Stimulated activated CD8-positive, alpha-beta memory T cell treated with anti-CD3 and anti-CD28 coated beads, Interleukin-12 subunit alpha, Interleukin-12 subunit beta, amount 100 ng/mL, for 24 hours (primary cell): ENCODE measurements around the gene ENTHD1.

Experiments
- DNase-seq: peaks from one replicate; pipeline ENCODE4 v3.0.0-alpha.2; 2020; ENCODE audit errors: extremely low read depth

The ENTHD1 gene

GRCh38 chr22:39731881-39732555 is 161.5 kb downstream of the ENTHD1 start:
- DNase-seq: no peak

GRCh38 chr22:39731481-39731880 is 162.1 kb downstream of the ENTHD1 start:
- DNase-seq: no peak

GRCh38 chr22:39729141-39729934 is 164.2 kb downstream of the ENTHD1 start:
- DNase-seq: no peak

GRCh38 chr22:39728236-39728860 is 165.2 kb downstream of the ENTHD1 start:
- DNase-seq: no peak

- DNase-seq: no peak
Measured at GRCh38 chr22:39727541-39727940, 166.0 kb downstream of the ENTHD1 start.

GRCh38 chr22:39725351-39726035 is 168.1 kb downstream of the ENTHD1 start:
- no peak for DNase-seq

- no peak for DNase-seq
Measured at GRCh38 chr22:39724857-39725256, 168.7 kb downstream of the ENTHD1 start.

- DNase-seq: no peak
Measured at GRCh38 chr22:39724390-39724789, 169.2 kb downstream of the ENTHD1 start.

GRCh38 chr22:39723899-39724351 is 169.6 kb downstream of the ENTHD1 start:
- no peak for DNase-seq

GRCh38 chr22:39723463-39723862 is 170.1 kb downstream of the ENTHD1 start:
- DNase-seq: no peak

GRCh38 chr22:39722501-39722900 is 171.1 kb downstream of the ENTHD1 start:
- DNase-seq: no peak

- no peak for DNase-seq
Measured at GRCh38 chr22:39722032-39722325, 171.6 kb downstream of the ENTHD1 start.

GRCh38 chr22:39721206-39722031 is 172.1 kb downstream of the ENTHD1 start:
- no peak for DNase-seq

GRCh38 chr22:39719559-39720450 is 173.8 kb downstream of the ENTHD1 start:
- DNase-seq: no peak

GRCh38 chr22:39718921-39719475 is 174.6 kb downstream of the ENTHD1 start:
- no peak for DNase-seq

GRCh38 chr22:39718206-39718605 is 175.4 kb downstream of the ENTHD1 start:
- no peak for DNase-seq

- no peak for DNase-seq
Measured at GRCh38 chr22:39717099-39717498, 176.5 kb downstream of the ENTHD1 start.

- DNase-seq: no peak
Measured at GRCh38 chr22:39716534-39716933, 177.0 kb downstream of the ENTHD1 start.

- DNase-seq: no peak
Measured at GRCh38 chr22:39715778-39716495, 177.6 kb downstream of the ENTHD1 start.
